Activated CD4-positive, alpha-beta T cell treated with anti-CD3 and anti-CD28 coated beads, Interleukin-2, amount 50 U/mL, for 48 hours (primary cell): ENCODE measurements around the gene RNF168.
"Not testable (repeated sequence)": the region's sequence is repeated elsewhere in the genome, so short reads cannot be mapped to it uniquely, and the experiment has no call there.

Experiments
- DNase-seq, 2 experiments: peaks; one replicate each; pipeline ENCODE4 v3.0.0-alpha.2; 2020

Gene RNF168

DNA sequence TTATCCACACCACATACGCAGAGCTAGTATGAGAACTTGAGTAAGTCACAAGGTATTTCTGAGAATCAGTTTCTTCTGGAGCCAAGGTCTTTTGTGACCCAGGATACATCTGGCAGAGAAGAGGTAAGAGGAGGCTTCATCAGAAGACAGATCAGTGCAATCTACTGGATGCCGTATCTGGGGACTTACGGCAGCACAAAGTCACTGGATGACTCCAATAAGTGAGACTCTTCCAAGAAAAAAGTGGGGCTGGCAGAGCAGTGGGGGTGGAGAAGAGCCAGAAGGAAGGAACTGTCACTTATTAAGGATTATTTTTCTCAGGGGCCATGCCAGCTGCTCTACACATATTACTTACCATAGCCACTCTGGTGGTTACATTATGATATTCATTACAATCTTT lies 39.8 kb downstream of the RNF168 start:
- no peak for DNase-seq

DNA sequence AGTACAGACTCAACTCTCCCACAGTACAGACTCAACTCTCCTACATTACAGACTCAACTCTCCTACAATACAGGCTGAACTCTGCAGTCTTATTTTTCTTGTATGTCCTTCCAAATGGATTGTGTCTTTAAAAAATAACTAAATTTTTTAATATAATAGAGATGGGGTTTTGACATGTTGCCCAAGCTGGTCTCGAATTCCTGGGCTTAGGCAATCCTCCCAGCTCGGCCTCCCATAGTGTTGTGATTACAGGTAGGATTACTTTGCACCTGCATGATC lies 40.2 kb downstream of the RNF168 start:
- no peak for DNase-seq

DNA sequence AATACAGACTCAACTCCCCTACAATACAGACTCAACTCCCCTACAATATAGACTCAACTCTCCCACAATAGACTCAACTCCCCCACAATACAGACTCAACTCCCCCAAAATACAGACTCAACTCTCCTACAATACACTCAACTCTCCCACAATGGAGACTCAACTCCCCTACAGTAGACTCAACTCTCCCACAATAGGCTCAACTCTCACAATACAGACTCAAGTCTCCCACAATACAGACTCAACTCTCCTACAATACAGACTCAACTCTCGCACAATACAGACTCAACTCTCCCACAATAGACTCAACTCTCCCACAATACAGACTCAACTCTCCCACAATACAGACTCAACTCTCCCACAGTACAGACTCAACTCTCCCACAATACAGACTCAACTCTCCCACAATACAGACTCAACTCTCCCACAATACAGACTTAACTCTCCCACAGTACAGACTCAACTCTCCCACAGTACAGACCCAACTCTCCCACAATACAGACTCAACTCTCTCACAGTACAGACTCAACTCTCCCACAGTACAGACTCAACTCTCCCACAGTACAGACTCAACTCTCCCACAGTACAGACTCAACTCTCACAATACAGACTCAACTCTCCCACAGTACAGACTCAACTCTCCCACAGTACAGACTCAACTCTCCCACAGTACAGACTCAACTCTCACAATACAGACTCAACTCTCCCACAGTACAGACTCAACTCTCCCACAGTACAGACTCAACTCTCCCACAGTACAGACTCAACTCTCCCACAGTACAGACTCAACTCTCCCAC lies 40.7 kb downstream of the RNF168 start:
- DNase-seq = not testable (repeated sequence)

DNA sequence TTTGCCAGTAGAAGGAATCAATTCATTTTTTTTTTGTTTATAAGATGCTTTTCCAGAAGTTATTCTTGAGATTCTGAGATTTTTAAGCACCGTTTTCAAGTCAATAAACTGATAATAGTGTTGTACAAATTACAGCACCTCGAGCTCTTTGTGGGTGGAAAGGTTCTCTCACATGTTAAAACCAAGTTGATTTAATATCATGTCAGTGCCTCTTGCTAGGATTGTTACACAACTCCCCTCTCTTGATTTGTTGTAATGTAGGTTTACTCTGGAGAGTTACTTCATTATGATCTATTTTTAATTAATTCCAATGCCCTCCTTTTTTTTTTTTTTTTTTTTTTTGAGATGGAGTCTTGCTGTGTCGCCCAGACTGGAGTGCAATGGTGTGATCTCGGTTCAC lies 45.5 kb downstream of the RNF168 start:
- no peak for DNase-seq

DNA sequence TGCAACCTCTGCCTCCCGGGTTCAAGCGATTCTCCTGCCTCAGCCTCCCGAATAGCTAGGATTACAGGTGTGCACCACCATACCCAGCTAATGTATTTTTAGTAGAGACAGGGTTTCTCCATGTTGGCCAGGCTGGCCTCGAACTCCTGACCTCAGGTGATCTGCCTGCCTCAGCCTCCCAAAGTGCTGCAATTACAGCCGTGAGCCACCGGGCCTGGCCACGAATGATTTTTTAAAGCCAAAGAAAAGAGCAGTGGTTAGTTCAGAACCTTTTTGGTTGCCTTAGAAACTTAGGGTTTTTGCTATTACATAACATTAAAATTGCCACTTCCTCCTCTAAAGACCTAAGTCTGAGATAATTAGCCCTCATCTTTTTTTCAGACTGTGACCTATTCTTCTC lies 46.1 kb downstream of the RNF168 start:
- not testable (repeated sequence) for DNase-seq

DNA sequence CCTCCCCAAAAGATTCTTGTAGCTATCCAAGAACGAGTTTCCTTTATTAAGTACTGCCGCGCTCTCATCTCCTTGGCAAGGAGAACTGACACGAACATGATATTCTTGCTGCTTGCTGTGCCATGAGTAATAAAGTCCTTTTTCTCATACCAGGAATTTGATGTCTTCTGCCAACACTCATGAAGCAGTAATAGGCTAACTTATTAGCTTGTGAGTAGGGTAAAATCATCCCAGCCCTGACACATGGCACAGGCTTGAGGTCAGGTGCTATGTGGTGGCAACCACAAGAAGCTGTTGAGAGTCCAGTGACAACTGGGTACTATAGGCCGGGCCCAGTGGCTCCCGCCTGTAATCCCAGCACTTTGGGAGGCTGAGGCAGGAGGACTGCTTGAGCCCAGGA lies 48.6 kb downstream of the RNF168 start:
- DNase-seq = no peak

DNA sequence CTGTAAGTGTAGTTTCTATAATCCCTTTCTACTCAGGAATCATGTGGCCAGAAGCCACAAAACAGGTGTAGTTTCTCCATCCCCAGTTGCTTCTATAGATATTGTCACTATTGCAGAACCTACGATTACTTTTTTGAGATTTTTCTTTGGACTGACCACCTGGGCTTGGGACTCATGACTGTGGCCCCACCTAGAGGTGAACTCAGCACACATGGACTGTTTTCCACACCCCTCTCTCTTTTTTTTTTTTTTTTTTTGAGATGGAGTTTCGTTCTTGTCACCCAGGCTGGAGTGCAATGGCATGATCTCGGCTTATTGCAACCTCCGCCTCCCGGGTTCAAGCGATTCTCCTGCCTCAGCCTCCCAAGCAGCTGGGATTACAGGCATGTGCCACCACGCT lies 58.2 kb downstream of the RNF168 start:
- DNase-seq = not testable (repeated sequence)

DNA sequence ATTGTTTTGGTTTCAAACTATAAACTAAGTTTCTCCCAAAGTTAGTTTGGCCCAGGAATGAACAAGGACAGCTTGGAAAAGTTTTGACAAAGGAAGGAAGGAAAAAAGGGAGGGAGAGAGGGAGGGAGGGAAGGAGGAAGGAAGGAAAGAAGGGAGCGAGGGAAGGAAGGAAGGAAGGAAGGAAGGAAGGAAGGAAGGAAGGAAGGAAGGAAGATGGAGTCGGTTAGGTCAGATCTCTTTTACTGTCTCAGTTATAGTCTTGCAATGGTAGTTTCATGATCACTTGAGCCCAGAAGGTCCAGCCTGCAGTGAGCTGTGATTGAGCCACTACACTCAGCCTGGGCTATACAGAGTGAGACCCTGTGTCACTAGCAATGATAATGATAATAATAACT lies 59.1 kb downstream of the RNF168 start:
- no peak for DNase-seq

DNA sequence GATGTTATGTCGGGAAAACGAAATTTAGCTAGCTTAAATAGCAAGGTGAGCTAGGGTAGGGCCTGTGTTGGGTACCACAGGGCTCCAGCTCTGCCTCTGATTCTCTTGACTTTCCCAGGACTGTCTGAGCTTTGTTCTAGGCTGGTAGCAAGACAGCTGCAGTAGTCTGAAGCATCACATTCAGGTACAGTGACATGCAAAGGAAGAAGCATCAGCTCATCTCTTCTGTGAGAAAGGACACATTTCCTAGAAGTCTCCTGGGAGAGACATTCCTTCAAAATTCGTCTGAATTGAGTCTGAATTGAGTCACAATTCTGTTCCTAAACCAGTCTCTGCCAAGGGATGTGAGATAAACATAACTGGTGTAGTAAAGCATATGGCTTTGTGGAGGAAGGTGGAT lies 62.9 kb downstream of the RNF168 start:
- DNase-seq = no peak

DNA sequence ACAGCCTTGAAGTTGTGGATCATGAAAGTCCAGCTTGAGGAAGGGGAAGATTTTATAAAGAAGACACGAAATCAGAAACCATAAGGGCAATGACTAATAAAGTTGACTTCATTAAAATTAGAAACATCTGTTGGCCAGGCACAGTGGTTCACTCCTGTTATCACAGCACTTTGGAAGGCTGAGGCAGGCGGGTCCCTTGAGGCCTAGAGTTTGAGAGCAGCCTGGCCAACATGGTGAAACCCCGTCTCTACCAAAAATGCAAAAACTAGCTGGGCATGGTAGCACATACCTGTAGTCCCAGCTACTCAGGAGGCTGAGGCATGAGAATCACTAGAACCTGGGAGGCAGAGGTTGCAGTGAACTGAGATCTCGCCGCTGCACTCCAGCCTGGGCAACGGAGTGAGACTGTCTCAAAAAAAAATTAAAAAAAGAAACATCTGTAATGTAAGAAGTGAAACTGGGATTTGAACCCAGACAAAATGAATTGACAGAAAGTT lies 63.5 kb downstream of the RNF168 start:
- no peak for DNase-seq

DNA sequence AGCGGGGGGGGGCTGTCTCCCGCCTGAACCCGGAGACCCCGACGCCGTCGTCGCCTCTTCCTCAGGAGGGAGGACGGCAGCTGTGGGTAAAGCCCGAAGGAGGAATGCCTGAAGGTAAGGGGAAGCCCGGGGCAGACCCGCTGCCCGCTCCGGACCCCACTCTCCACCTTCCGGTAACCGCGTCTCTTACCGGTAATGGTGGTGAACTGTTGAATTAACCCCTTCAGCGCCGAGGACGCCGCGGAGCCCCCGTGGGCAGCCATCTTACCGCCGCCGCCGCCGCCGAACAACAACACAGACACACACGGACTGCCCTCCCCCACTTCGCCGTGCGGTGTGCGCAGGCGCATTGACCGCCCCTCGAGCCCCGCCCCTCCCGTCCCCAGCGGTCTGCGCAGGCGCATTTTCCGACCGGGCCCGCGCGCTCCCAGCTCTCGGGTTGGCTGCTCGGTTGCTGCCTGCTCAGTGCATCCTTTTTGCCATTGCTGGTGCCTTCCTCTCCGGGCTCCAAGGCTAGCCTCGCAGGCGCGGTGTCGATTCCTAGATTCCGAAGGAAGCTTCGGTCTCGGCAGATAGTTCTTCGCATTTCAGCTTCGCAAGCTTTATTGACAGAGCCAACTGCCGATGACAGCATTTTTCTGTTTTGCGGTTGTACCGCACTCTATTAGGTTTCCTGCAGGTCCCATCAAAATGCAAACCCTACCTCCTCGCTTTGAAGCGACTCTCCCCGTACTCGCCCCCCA lies 71.3 kb downstream of the RNF168 start, which contains the start of gene UBXN7:
TSS of gene UBXN7 (minus strand) at position 291 of the 743 bp plus-strand sequence. CDS start at position 263, 28 bp downstream.
- peak; percentile 95 to 96 for DNase-seq

DNA sequence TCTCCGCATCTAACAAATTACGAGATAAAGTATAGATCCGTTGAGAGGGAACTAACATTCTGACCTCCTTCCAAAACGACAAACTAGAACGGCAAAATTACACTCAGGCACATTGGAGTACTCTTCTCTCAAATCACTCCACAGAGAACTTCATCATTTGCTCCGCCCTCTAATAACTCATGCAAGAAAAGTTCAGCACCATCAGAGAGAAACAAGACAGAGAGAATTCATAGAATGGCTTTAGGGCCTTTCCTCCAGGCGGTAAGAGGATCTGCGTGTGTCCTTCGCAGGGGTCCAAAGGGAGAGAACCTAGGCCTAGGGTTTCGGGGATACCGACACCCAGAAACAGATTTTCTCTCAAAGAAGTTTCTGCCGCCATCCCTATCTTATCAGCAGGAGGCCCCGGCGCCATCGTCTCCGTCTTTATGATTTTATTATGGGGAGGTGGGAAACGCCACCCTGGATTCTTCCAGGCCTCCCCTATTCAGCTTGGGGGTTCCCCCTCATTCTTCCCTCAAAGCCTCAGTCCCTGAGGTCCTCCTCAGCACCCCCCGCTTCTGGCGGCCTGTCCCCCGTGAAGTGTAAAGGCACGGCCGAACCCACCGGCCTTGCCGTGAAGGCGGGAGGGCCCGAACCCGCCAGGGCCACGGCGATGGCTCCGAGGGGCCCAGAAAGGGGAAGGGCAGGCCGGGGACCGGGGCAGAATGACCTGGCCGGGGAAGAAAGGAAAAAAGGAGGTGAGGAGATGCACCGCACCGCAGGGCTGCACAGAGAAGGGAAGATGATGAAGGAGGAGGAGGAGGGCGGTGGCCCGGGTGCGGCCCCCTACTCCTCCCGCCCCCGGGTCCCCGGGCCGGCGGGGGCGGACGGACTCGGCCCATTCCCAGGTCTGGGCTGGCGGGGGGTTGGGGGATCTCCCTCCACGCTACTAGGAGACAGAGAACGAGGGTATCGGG lies 72.1 kb downstream of the RNF168 start:
- peak; percentile 28 to 29 for DNase-seq

DNA sequence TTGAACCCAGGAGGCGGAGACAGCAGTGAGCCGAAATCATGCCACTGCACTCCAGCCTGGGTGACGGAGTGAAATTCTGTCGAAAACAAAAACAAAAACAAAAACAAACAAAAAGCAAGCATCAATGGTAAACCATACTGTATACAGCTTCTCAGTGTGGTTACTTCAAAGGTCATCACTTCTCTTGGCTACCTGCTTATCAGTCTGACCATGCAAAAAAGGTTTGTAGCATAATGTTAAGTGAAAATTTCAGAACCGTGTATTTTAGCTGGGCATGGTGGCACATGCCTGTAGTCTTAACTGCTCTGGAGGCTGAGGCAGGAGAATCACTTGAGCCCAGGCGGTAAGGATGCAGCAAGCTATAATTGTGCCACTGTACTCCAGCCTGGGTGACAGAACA lies 75.5 kb downstream of the RNF168 start:
- DNase-seq = no peak

DNA sequence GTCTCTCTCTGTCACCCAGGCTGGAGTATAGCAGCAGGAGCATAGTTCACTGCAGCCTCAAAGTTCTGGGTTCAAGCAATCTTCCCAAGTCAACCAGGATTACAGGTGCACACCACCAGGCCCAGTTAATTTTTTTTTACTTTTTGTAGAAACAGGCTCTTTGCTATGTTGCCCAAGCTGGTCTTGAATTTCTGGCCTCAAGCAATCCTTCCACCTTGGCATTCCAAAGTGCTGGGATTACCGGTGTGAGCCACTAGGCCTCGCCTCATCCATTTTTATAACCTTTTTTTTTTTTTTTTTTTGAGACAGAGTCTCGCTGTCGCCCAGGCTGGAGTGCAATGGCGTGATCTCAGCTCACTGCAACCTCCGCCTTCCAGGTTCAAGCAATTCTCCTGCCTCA lies 79.1 kb downstream of the RNF168 start:
- DNase-seq = not testable (repeated sequence)

DNA sequence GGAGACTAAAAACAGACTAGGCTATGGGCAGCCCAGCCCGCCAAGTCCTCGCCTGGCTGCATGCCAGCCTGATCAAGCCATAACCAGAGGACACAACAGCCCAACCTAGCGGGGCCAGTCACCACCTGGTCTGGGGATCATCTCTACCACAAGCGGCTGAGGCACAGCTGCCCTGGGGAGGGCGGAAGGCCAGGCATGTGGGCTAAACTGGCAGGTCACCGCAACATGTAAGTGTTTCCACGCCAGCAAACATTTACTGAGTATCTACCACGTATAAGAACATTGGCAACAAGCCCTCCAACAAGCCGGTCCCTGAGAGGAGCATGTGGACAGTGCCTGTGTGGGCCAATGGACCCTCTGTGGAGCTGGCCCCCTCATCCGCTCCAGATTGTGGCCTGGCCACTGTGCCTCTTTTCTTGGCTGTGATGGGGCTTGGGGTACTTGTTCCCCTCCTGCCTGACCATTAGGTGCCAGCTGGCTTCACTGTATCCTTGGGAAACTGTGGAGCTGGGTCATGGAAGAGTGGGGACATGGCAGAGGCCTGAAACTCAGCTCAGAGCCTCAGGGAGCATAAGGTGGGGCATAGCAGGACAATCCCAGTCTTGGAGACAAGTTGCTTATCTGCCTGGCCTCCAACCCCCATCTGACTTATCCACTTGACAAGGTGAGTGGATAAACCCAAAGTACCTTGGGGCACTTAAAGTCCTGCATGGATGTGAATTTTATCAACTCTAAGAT lies 80.4 kb downstream of the RNF168 start:
- no peak for DNase-seq

DNA sequence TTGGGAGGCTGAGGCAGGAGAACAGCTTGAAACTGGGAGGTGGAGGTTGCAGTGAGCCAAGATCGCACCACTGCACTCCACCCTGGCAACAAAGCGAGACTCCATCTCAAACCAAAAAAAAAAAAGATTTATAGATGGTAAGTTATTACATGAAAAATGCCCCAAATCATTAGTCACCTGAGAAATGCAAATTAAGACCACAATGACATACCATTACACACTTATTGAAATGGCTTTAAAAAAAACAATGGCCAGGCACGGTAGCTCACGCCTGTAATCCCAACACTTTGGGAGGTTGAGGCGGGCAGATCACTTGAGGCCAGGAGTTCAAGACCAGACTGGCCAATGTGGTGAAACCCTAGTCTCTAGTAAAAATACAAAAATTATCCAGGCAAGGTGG lies 81.9 kb downstream of the RNF168 start:
- DNase-seq = not testable (repeated sequence)

DNA sequence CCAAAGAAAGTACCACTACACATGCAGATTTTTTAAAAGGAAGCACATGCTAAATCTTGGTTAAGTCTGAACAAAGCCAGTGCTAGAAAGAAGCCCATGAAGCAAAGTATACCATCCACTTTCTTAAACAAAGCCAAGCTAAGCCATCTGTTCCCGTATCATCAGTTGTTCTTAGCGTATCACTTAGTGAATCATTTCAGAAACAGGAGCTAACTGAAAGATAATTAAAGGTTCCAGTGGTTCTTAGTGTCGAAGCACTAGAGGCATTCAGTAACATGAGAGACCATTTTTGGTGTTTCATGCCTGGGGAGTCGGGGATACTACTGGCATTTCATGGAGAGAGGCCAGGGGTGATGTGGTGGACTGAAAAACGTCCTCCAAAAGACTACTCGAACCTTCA lies 84.2 kb downstream of the RNF168 start:
- DNase-seq = no peak
